Activated naive CD4-positive, alpha-beta T cell treated with anti-CD3 and anti-CD28 coated beads, Interleukin-2, amount 50 U/mL, for 16 hours (primary cell): ENCODE results near the gene SEMA3F.

Experiments
- DNase-seq: peaks from one replicate; pipeline ENCODE4 v3.0.0-alpha.2; 2020

The SEMA3F gene

GRCh38 chr3:50157827-50158529 lies 2.9 kb downstream of the SEMA3F start:
- no peak for DNase-seq

- no peak for DNase-seq
Measured at GRCh38 chr3:50158530-50159146, 3.5 kb downstream of the SEMA3F start.

GRCh38 chr3:50160561-50160983 lies 5.4 kb downstream of the SEMA3F start:
- DNase-seq, result no peak

GRCh38 chr3:50161320-50161719 lies 6.2 kb downstream of the SEMA3F start:
- DNase-seq, result no peak

- DNase-seq, result no peak
Measured at GRCh38 chr3:50162034-50162883, 7.1 kb downstream of the SEMA3F start.

- DNase-seq, result no peak
Measured at GRCh38 chr3:50163572-50164455, 8.7 kb downstream of the SEMA3F start.

GRCh38 chr3:50164481-50164880 lies 9.4 kb downstream of the SEMA3F start:
- no peak for DNase-seq

GRCh38 chr3:50164984-50165909 lies 10.1 kb downstream of the SEMA3F start:
- no peak for DNase-seq

GRCh38 chr3:50165910-50166538 lies 10.9 kb downstream of the SEMA3F start:
- DNase-seq, result no peak

GRCh38 chr3:50166620-50167019 lies 11.5 kb downstream of the SEMA3F start:
- DNase-seq, result no peak

GRCh38 chr3:50167069-50167840 lies 12.1 kb downstream of the SEMA3F start:
- no peak for DNase-seq

GRCh38 chr3:50167841-50168209 lies 12.7 kb downstream of the SEMA3F start:
- DNase-seq, result no peak

- no peak for DNase-seq
Measured at GRCh38 chr3:50168388-50168787, 13.3 kb downstream of the SEMA3F start.

GRCh38 chr3:50168791-50169190 lies 13.7 kb downstream of the SEMA3F start:
- DNase-seq, result no peak

- no peak for DNase-seq
Measured at GRCh38 chr3:50169232-50169832, 14.2 kb downstream of the SEMA3F start.

- no peak for DNase-seq
Measured at GRCh38 chr3:50169858-50170257, 14.7 kb downstream of the SEMA3F start.

- no peak for DNase-seq
Measured at GRCh38 chr3:50170689-50171088, 15.6 kb downstream of the SEMA3F start.

GRCh38 chr3:50171540-50172301 lies 16.6 kb downstream of the SEMA3F start:
- DNase-seq, result no peak

- no peak for DNase-seq
Measured at GRCh38 chr3:50172626-50173220, 17.6 kb downstream of the SEMA3F start.
